ENCODE data around the gene CTBS. TPM values are rescaled to one million over a fixed set of nuclear protein-coding genes. Genes with fewer than 3 reads are reported as not detected.
A peak's percentile ranks its signal among the peaks of the same experiment; 100 is the strongest.

Gene CTBS
- total and polyA plus RNA-seq, 2 experiments from 2014 or later: 4.3 to 5.1 TPM

DNA sequence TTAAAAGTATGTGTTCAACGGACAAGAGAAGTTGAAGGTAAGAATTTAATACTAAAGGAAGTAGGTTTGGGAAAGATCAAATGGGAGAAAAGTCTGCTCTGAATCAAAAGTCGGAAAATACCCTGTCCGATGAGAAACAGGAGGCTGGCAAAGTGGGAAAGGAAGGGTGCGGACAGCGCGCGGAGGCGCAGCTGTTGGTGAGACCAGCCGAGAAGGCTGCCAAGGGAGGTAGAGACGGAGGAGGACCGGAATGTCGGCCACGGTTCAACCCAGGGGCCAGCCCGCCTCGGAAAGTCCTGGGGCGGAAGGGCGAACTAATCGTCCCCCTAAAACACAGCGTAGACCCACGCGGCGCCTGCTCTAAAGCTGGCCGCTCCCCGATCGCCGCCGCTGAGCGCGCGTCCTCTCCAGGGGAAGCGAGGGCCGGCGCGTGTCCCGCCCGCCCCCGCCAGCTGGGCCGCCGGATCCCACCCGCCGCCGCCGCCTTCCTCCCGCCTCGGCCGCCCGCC, 68.7 kb downstream of the CTBS start:
- H3K36me3 Mint-ChIP-seq (ENCODE audit: low read depth): peaks cover 20% of the 10 kb centered on the region
- DNase-seq (ENCODE audit: low spot score): peak; percentile 74

More for the DNA sequence above, 68.7 kb downstream of the CTBS start:
- peaks cover 14% of the 10 kb centered on the region for H4K20me1 ChIP-seq (replicated peaks; ENCODE audit: insufficient read depth)
- H3K4me1 ChIP-seq (ENCODE audit: insufficient read depth): peaks cover 37% of the 10 kb centered on the region
- peak; percentile 65 for ATAC-seq
- TF ChIP-seq POLR2AphosphoS5 (IDR thresholded peaks at IDR 0.05; ENCODE audit: low read depth) (0 out of 2 replicates have a peak, but pooled peaks have one; percentile 15), ZNF462 (CRISPR knock-in tag; IDR thresholded peaks at IDR 0.05) (no peak), EZH2phosphoT487 (IDR thresholded peaks at IDR 0.05; ENCODE audit: unreplicated experiment) (no peak)
- peak overlapping the region; percentile 99 for H3K4me2 ChIP-seq
- peak overlapping the region; percentile 55 for H3K27ac Mint-ChIP-seq
- peak overlapping the region; percentile 96 for H3K4me3 ChIP-seq
- H3K27me3 ChIP-seq (ENCODE audit: insufficient read depth): peaks cover 12% of the 10 kb centered on the region
- no peaks in the 10 kb centered on the region; the same call in 1 of the 2 replicates for H3K9me2 ChIP-seq (ENCODE audit: insufficient read depth)
- H3F3A ChIP-seq (replicated peaks; ENCODE audit: low read depth): no peaks in the 10 kb centered on the region
- H3K36me3 ChIP-seq (ENCODE audit: insufficient read depth): no peaks in the 10 kb centered on the region
- peaks cover 46% of the 10 kb centered on the region for H3K79me2 ChIP-seq (replicated peaks; ENCODE audit: insufficient read depth)
- H3K27ac ChIP-seq (ENCODE audit: low read depth): no peak overlapping the region; the same call in 1 of the 2 replicates
- H3K9me3 Mint-ChIP-seq: peaks cover 9% of the 10 kb centered on the region; the same call in 1 of the 3 replicates
- H3K4me3 Mint-ChIP-seq: peak overlapping the region; percentile 93
- H3K27me3 Mint-ChIP-seq (ENCODE audit: insufficient read depth, low read depth, poor library complexity): peaks cover 12% of the 10 kb centered on the region
- peak overlapping the region; percentile 72; the same call in 1 of the 2 replicates for H2AFZ ChIP-seq
- peaks cover 34% of the 10 kb centered on the region for H3K4me1 Mint-ChIP-seq

Data from GM23338 (cell line).